ENCODE measurements around the gene SLC26A9.

SLC26A9 gene

GRCh38 chr1:205969229-205969628 is 26.0 kb upstream of the SLC26A9 start:
- Histone ChIP-seq H2BK120ac (ENCODE audit: low read depth, low read length) (no peak overlapping the region), H3K27ac (ENCODE audit: low read length, poor library complexity, severe bottlenecking) (no peak overlapping the region), H3K9me3 (ENCODE audit: control insufficient read depth, low read length) (no peaks in the 10 kb centered on the region), H3K9ac (ENCODE audit: low read length) (no peak overlapping the region), H4K8ac (ENCODE audit: low read length) (no peak overlapping the region), H3K23ac (ENCODE audit: low read length in 2 of 2) (no peak overlapping the region), H3K4ac (ENCODE audit: low read depth in 1 of 2, low read length in 2 of 2) (no peak overlapping the region), H3K27me3 (ENCODE audit: control insufficient read depth in 1 of 2, insufficient read depth in 1 of 2, low read length in 2 of 2) (peaks cover 0 to 17% of the 10 kb centered on the region in 2 experiments), H3K36me3 (ENCODE audit: control insufficient read depth in 1 of 2, insufficient read depth in 2 of 2, low read depth in 1 of 2, low read length in 2 of 2) (no peaks in the 10 kb centered on the region), H4K91ac (ENCODE audit: low read length) (no peak overlapping the region), H3K14ac (ENCODE audit: low read length in 2 of 2) (no peak overlapping the region), H3K18ac (ENCODE audit: low read depth in 1 of 2, low read length in 2 of 2) (no peak overlapping the region), H2AFZ (ENCODE audit: low read depth, low read length) (no peak overlapping the region), H3K79me1 (replicated peaks; ENCODE audit: low read length, poor library complexity, severe bottlenecking) (no peaks in the 10 kb centered on the region), H2BK12ac (ENCODE audit: low read length in 2 of 2) (no peak overlapping the region), H3K4me3 (ENCODE audit: insufficient read depth in 1 of 2, low read depth in 1 of 2, low read length in 2 of 2) (no peak overlapping the region), H2AK5ac (ENCODE audit: low read length, severe bottlenecking) (no peak overlapping the region), H3K4me1 (ENCODE audit: control insufficient read depth, insufficient read depth, low read depth, low read length) (peaks cover 2% of the 10 kb centered on the region), H2BK15ac (ENCODE audit: low read depth, poor library complexity, severe bottlenecking) (no peak overlapping the region), H2BK5ac (ENCODE audit: low read depth, low read length, poor library complexity, severe bottlenecking) (no peak overlapping the region), H3K4me2 (ENCODE audit: low read length, poor library complexity, severe bottlenecking) (no peak overlapping the region)
- WGBS = 87% methylated on average over 8 of the region's 8 CpGs
- DNase-seq = no peak

DNA sequence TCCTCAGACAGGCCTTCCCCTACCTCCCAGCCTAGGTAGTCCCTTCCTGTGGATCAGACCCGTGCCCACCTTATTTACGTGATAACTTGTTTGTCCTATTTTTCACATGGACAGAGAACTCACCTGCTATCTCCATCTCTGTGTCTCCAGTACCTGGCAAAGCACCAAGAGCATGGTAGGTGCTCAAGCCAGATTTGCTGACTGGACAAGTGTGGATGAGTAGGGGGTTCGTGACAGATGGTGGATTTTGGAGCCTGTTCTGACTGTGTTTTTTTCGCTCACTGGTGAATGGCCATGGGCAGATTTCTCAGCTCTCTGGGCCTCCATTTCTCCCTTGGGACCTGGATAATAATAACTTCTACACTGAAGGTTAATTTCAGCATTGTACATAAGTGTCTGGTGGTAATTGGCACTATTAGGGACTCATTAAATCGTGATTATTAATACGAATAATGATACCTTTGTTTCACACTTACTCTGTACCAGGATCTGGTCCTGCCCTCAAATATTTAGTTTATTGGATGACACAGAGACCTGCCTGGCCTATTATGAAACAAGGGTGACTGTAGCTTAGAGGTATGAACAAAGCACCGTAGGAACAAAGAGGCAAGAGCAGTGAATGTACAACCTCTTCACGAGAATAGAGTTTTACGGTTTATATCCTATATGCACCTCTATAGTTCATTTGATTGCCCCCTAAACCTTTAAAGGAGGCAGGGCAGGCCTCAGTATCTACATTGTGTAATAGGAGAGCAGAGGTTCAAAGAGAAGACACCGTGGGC is 24.5 kb upstream of the SLC26A9 start:
- Histone ChIP-seq H3K9ac (ENCODE audit: low read length) (no peak overlapping the region), H3K4ac (ENCODE audit: low read depth in 1 of 2, low read length in 2 of 2) (no peak overlapping the region), H3K27me3 (ENCODE audit: control insufficient read depth in 1 of 2, insufficient read depth in 1 of 2, low read length in 2 of 2) (peaks cover 0 to 18% of the 10 kb centered on the region in 2 experiments), H3K23ac (ENCODE audit: low read length in 2 of 2) (no peak overlapping the region), H2BK12ac (ENCODE audit: low read length in 2 of 2) (no peak overlapping the region), H3K4me1 (ENCODE audit: control insufficient read depth, insufficient read depth, low read depth, low read length) (no peaks in the 10 kb centered on the region), H3K18ac (ENCODE audit: low read depth in 1 of 2, low read length in 2 of 2) (no peak overlapping the region), H3K4me3 (ENCODE audit: insufficient read depth in 1 of 2, low read depth in 1 of 2, low read length in 2 of 2) (no peak overlapping the region), H3K4me2 (ENCODE audit: low read length, poor library complexity, severe bottlenecking) (no peak overlapping the region), H3K36me3 (ENCODE audit: control insufficient read depth in 1 of 2, insufficient read depth in 2 of 2, low read depth in 1 of 2, low read length in 2 of 2) (no peaks in the 10 kb centered on the region), H3K9me3 (ENCODE audit: control insufficient read depth, low read length) (no peaks in the 10 kb centered on the region), H2BK120ac (ENCODE audit: low read depth, low read length) (no peak overlapping the region), H2BK15ac (ENCODE audit: low read depth, poor library complexity, severe bottlenecking) (no peak overlapping the region), H3K14ac (ENCODE audit: low read length in 2 of 2) (no peak overlapping the region), H4K8ac (ENCODE audit: low read length) (no peak overlapping the region), H3K79me1 (replicated peaks; ENCODE audit: low read length, poor library complexity, severe bottlenecking) (no peaks in the 10 kb centered on the region), H2AFZ (ENCODE audit: low read depth, low read length) (no peak overlapping the region), H4K91ac (ENCODE audit: low read length) (no peak overlapping the region), H2BK5ac (ENCODE audit: low read depth, low read length, poor library complexity, severe bottlenecking) (no peak overlapping the region), H2AK5ac (ENCODE audit: low read length, severe bottlenecking) (no peak overlapping the region), H3K27ac (ENCODE audit: low read length, poor library complexity, severe bottlenecking) (no peak overlapping the region)
- WGBS = 82% methylated on average over 8 of the region's 10 CpGs
- no peak for DNase-seq

GRCh38 chr1:205965036-205965884 is 22.0 kb upstream of the SLC26A9 start:
- no peaks in the 10 kb centered on the region for H3K4me1 ChIP-seq (ENCODE audit: control insufficient read depth, insufficient read depth, low read depth, low read length)
- no peak overlapping the region for H4K91ac ChIP-seq (ENCODE audit: low read length)
- H2AFZ ChIP-seq (ENCODE audit: low read depth, low read length) = no peak overlapping the region
- no peak overlapping the region for H3K9ac ChIP-seq (ENCODE audit: low read length)
- H3K4me2 ChIP-seq (ENCODE audit: low read length, poor library complexity, severe bottlenecking) = no peak overlapping the region
- no peak overlapping the region for H3K23ac ChIP-seq (ENCODE audit: low read length in 2 of 2)
- no peak overlapping the region for H3K18ac ChIP-seq (ENCODE audit: low read depth in 1 of 2, low read length in 2 of 2)
- no peak overlapping the region for H2BK120ac ChIP-seq (ENCODE audit: low read depth, low read length)
- no peak overlapping the region for H3K4me3 ChIP-seq (ENCODE audit: insufficient read depth in 1 of 2, low read depth in 1 of 2, low read length in 2 of 2)
- no peak overlapping the region for H2BK5ac ChIP-seq (ENCODE audit: low read depth, low read length, poor library complexity, severe bottlenecking)
- no peak overlapping the region for H4K8ac ChIP-seq (ENCODE audit: low read length)
- peaks cover 5 to 42% of the 10 kb centered on the region in 2 experiments for H3K27me3 ChIP-seq (ENCODE audit: control insufficient read depth in 1 of 2, insufficient read depth in 1 of 2, low read length in 2 of 2)
- WGBS = 78% methylated on average over 7 of the region's 13 CpGs
- H3K36me3 ChIP-seq (ENCODE audit: control insufficient read depth in 1 of 2, insufficient read depth in 2 of 2, low read depth in 1 of 2, low read length in 2 of 2) = no peaks in the 10 kb centered on the region
- H3K4ac ChIP-seq (ENCODE audit: low read depth in 1 of 2, low read length in 2 of 2) = no peak overlapping the region
- H2BK15ac ChIP-seq (ENCODE audit: low read depth, poor library complexity, severe bottlenecking) = no peak overlapping the region
- no peak for DNase-seq
- H3K9me3 ChIP-seq (ENCODE audit: control insufficient read depth, low read length) = no peaks in the 10 kb centered on the region
- no peaks in the 10 kb centered on the region for H3K79me1 ChIP-seq (replicated peaks; ENCODE audit: low read length, poor library complexity, severe bottlenecking)
- no peak overlapping the region for H2AK5ac ChIP-seq (ENCODE audit: low read length, severe bottlenecking)
- no peak overlapping the region for H2BK12ac ChIP-seq (ENCODE audit: low read length in 2 of 2)
- no peak overlapping the region for H3K14ac ChIP-seq (ENCODE audit: low read length in 2 of 2)
- H3K27ac ChIP-seq (ENCODE audit: low read length, poor library complexity, severe bottlenecking) = no peak overlapping the region
